Measurements from ENCODE around the gene KCND3.
"Not testable (repeated sequence)": the region's sequence is repeated elsewhere in the genome, so short reads cannot be mapped to it uniquely, and the experiment has no call there.

KCND3 gene

DNA sequence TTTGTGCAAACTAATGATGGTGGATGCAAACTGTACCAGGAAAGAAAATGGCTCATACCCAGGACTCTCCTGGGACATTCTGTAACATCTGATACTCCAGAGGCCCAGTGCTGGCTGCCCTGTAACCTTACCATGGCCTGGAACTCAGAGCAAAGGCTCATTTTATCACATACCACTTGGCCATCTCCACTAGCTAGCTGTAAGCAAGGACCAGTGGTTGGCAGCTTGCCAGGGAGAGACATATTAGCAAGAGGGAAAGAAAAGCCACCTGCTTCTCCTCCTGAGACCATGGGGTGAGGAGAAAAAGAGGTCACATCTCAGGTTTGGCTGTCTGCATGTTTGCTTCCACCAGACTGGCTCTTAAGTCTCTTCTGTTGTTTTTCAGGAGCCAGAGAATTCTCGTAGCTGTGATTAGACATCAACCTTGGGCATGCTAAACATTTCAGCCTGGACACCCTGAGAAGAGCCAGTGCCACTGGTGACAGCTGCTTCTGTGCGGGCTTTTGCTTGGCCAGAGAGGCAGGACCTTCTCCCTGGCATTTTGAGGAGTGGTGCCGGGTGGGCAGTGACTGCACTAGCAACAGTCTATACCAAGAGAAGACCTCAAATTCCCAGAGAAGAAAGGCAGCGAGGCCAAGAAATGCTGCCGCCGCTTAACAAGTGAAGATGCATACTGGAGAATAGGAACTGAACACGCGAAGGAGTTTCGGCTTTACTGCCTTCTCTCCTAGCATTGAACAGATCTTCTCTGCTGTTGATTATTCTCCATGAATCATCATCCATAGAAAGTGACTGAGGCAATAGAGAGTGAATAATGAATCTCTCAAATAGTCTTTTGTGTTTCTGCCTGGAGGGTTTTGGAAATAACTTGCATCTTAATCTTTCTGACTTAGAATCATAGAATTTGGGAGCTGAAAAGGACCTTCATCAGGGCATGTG lies 243.5 kb downstream of the KCND3 start:
- no peaks in the 10 kb centered on the region for H3K36me3 ChIP-seq (ENCODE audit: control insufficient read depth, low read length)
- TF ChIP-seq EZH2phosphoT487 (IDR thresholded peaks at IDR 0.05; ENCODE audit: borderline replicate concordance, low read length): no peak
- TF ChIP-seq, protein P1, sequence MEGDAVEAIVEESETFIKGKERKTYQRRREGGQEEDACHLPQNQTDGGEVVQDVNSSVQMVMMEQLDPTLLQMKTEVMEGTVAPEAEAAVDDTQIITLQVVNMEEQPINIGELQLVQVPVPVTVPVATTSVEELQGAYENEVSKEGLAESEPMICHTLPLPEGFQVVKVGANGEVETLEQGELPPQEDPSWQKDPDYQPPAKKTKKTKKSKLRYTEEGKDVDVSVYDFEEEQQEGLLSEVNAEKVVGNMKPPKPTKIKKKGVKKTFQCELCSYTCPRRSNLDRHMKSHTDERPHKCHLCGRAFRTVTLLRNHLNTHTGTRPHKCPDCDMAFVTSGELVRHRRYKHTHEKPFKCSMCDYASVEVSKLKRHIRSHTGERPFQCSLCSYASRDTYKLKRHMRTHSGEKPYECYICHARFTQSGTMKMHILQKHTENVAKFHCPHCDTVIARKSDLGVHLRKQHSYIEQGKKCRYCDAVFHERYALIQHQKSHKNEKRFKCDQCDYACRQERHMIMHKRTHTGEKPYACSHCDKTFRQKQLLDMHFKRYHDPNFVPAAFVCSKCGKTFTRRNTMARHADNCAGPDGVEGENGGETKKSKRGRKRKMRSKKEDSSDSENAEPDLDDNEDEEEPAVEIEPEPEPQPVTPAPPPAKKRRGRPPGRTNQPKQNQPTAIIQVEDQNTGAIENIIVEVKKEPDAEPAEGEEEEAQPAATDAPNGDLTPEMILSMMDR (IDR thresholded peaks at IDR 0.05; ENCODE audit: low read depth, low read length, poor library complexity, severe bottlenecking): no peak

DNA sequence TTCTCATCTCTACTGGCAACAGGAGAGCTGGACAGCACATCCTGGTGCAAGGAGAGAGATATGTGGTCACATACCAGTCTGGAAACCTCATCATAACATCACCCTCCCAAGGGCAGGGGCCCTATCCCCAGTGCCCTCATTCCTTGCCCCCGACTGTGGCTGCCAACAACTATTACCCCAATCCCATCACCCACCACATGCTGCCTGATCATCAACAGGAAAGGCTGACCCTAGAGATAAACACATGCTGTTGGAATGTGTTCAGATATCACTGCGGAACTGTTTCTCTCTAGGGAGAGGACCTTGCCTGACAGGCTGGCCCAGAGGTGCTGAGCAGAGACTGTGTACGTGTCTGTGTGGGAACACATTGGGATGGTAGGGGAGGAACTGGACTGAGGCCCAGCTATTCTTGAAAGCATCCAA lies 245.8 kb downstream of the KCND3 start:
- H3K79me2 ChIP-seq (ENCODE audit: control insufficient read depth, low read length): no peaks in the 10 kb centered on the region
- no peaks in the 10 kb centered on the region for H3K9me2 ChIP-seq (replicated peaks; ENCODE audit: control insufficient read depth, low read length)
- no peaks in the 10 kb centered on the region for H3K36me3 ChIP-seq (ENCODE audit: control insufficient read depth, low read length)
- no peak overlapping the region for H3K27ac ChIP-seq (ENCODE audit: low read depth, low read length)
- H3K4me3 ChIP-seq (ENCODE audit: low read length): no peak overlapping the region
- TF ChIP-seq EZH2phosphoT487 (IDR thresholded peaks at IDR 0.05; ENCODE audit: borderline replicate concordance, low read length): no peak
- TF ChIP-seq, protein P1 (IDR thresholded peaks at IDR 0.05; ENCODE audit: low read depth, low read length, poor library complexity, severe bottlenecking): no peak
- no peak overlapping the region for H3K4me2 ChIP-seq (ENCODE audit: low read length)
- no peaks in the 10 kb centered on the region for H3F3A ChIP-seq (ENCODE audit: control insufficient read depth, insufficient read depth)
- H4K20me1 ChIP-seq (ENCODE audit: control insufficient read depth, insufficient read depth, low read depth, low read length): no peaks in the 10 kb centered on the region
- H3K4me1 ChIP-seq (ENCODE audit: control insufficient read depth, low read length): peaks cover 24% of the 10 kb centered on the region
- no peaks in the 10 kb centered on the region for H3K9me3 ChIP-seq (ENCODE audit: control insufficient read depth, insufficient read depth, low read length)
- H3K27me3 ChIP-seq (ENCODE audit: control insufficient read depth, low read length): peaks cover 26% of the 10 kb centered on the region

More for the DNA sequence above, 243.5 kb downstream of the KCND3 start:
- Histone ChIP-seq H3K4me3 (ENCODE audit: low read length) (no peak overlapping the region), H3F3A (ENCODE audit: control insufficient read depth, insufficient read depth) (no peaks in the 10 kb centered on the region), H3K27me3 (ENCODE audit: control insufficient read depth, low read length) (peaks cover 13% of the 10 kb centered on the region), H3K9me2 (replicated peaks; ENCODE audit: control insufficient read depth, low read length) (no peaks in the 10 kb centered on the region), H3K4me1 (ENCODE audit: control insufficient read depth, low read length) (peaks cover 10% of the 10 kb centered on the region), H3K79me2 (ENCODE audit: control insufficient read depth, low read length) (no peaks in the 10 kb centered on the region), H3K9me3 (ENCODE audit: control insufficient read depth, insufficient read depth, low read length) (no peaks in the 10 kb centered on the region), H3K27ac (ENCODE audit: low read depth, low read length) (no peak overlapping the region), H4K20me1 (ENCODE audit: control insufficient read depth, insufficient read depth, low read depth, low read length) (no peaks in the 10 kb centered on the region), H3K4me2 (ENCODE audit: low read length) (no peak overlapping the region)

DNA sequence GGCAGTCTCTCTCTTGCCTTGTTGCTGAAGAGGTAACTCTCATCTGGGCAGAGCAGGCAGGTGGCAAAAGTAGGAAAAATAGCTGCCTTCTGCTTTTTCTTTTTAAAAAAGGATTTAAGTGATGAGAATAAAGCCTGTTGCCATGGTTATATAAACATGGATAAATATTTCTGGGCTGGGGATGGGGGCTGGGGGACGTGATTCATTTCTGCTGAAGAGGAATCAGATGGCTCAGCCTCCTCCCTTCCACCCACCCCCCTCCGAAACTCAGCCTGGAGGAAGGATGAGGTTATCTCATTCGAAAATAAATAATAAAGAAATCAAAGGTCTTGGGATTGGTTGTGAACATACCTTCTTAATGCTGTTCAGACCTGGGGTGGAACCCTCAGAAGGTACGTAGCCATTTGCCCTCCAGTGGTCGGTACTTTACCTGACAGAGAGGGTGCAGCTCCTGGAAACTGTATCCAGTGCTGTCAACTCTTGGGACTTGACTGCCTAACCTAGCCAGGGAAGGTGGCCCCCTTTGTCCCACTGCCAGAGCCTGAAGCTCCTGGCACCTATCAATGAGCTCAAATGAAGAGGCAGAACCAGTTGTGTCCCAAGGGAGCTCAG lies 246.4 kb downstream of the KCND3 start:
- Histone ChIP-seq H3K9me2 (replicated peaks; ENCODE audit: control insufficient read depth, low read length) (no peaks in the 10 kb centered on the region), H3F3A (ENCODE audit: control insufficient read depth, insufficient read depth) (0 out of 2 replicates have a peak, but pooled peaks cover under 1% of the 10 kb centered on the region), H4K20me1 (ENCODE audit: control insufficient read depth, insufficient read depth, low read depth, low read length) (no peaks in the 10 kb centered on the region), H3K27me3 (ENCODE audit: control insufficient read depth, low read length) (peaks cover 26% of the 10 kb centered on the region), H3K79me2 (ENCODE audit: control insufficient read depth, low read length) (no peaks in the 10 kb centered on the region), H3K27ac (ENCODE audit: low read depth, low read length) (no peak overlapping the region), H3K4me2 (ENCODE audit: low read length) (no peak overlapping the region), H3K4me1 (ENCODE audit: control insufficient read depth, low read length) (peaks cover 30% of the 10 kb centered on the region), H3K4me3 (ENCODE audit: low read length) (no peak overlapping the region), H3K36me3 (ENCODE audit: control insufficient read depth, low read length) (no peaks in the 10 kb centered on the region), H3K9me3 (ENCODE audit: control insufficient read depth, insufficient read depth, low read length) (no peaks in the 10 kb centered on the region)
- TF ChIP-seq, protein P1 (IDR thresholded peaks at IDR 0.05; ENCODE audit: low read depth, low read length, poor library complexity, severe bottlenecking): no peak
- no peak for TF ChIP-seq EZH2phosphoT487 (IDR thresholded peaks at IDR 0.05; ENCODE audit: borderline replicate concordance, low read length)

DNA sequence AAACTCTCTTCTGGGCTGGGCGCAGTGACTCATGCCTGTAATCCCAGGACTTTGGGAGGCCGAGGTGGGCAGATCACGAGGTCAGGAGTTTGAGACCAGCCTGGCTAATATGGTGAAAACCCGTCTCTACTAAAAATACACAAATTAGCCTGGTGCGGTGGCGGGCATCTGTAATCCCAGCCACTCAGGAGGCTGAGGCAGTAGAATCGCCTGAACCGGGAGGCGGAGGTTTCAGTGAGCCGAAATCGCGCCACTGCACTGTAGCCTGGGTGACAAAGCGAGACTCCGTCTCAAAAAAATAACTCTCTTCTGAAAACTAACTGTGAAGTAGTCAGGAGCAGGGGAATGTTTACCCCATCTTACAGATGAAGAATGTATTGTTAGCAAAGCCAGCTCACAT lies 247.2 kb downstream of the KCND3 start:
- Histone ChIP-seq H3K4me1 (ENCODE audit: control insufficient read depth, low read length) (peaks cover 34% of the 10 kb centered on the region), H3K27me3 (ENCODE audit: control insufficient read depth, low read length) (peaks cover 26% of the 10 kb centered on the region)
- not testable (repeated sequence) for H3K4me3 ChIP-seq (ENCODE audit: low read length); H3K36me3 ChIP-seq (ENCODE audit: control insufficient read depth, low read length); H3K9me3 ChIP-seq (ENCODE audit: control insufficient read depth, insufficient read depth, low read length); H3K4me2 ChIP-seq (ENCODE audit: low read length); H3K79me2 ChIP-seq (ENCODE audit: control insufficient read depth, low read length); H3F3A ChIP-seq (ENCODE audit: control insufficient read depth, insufficient read depth); H4K20me1 ChIP-seq (ENCODE audit: control insufficient read depth, insufficient read depth, low read depth, low read length); H3K27ac ChIP-seq (ENCODE audit: low read depth, low read length); H3K9me2 ChIP-seq (replicated peaks; ENCODE audit: control insufficient read depth, low read length)
